ENCODE results near the gene ZC3H12D.

DNA sequence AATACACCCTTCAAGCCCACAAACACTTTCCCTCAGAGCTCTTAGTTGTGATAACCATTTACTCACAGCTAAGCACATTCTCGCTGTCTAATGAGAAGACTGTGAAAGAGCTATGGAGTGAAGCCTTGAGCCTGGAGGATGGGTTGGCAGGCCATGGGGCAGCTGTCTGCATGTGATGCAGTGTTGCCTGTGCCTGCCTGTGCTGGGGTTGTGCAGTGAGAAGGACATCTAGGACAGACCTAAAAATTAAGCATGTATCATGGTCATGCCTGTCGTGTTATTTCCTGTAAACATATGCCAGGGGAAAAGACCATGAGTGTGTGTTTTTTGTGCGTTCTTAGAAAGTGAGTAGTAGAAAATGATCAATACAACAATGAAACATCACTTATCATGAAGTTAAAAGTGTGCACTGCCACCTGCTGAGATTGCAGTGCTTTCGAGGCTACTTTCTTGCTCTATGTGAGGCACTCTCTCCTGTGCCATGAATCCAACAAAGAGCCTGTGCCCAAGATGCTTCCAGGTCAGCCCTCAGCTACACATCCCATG, 8.1 kb upstream of the ZC3H12D start:
- TF ChIP-seq EP300 (IDR thresholded peaks at IDR 0.05; ENCODE audit: borderline replicate concordance in 1 of 2, low read depth in 2 of 2, low read length in 2 of 2) (no peak), POLR2A (IDR thresholded peaks at IDR 0.05; ENCODE audit: control extremely low read depth in 1 of 2, low read depth in 2 of 2, low read length in 2 of 2) (no peak), YY1 (IDR thresholded peaks at IDR 0.05; ENCODE audit: low read depth, low read length) (no peak)
